Measurements from ENCODE around the gene STX2.

- TF ChIP-seq CTCF (IDR thresholded peaks at IDR 0.05; ENCODE audit: low read depth, low read length, poor library complexity, severe bottlenecking), result no peak
- TF ChIP-seq EZH2phosphoT487 (IDR thresholded peaks at IDR 0.05; ENCODE audit: borderline replicate concordance, low read length), result no peak
Observed at GRCh38 chr12:130830246-130830551, 8.9 kb downstream of the STX2 start.

Measured in DOHH2 (cell line).